ENCODE measurements around the gene SAMD4B.

The SAMD4B gene

GRCh38 chr19:39321832-39322176 lies 20.4 kb upstream of the SAMD4B start:
- no peak for DNase-seq (ENCODE audit: extremely low read depth, insufficient read length)
- Histone ChIP-seq H3K4me3 (replicated peaks; ENCODE audit: low read depth, low read length) (no peak overlapping the region), H3K27me3 (replicated peaks; ENCODE audit: control insufficient read depth, insufficient read depth, low read length) (no peaks in the 10 kb centered on the region), H3K36me3 (ENCODE audit: control insufficient read depth, insufficient read depth, low read length) (no peaks in the 10 kb centered on the region)
- no peak for TF ChIP-seq CTCF (IDR thresholded peaks at IDR 0.05; ENCODE audit: insufficient read depth, low read length, poor library complexity, severe bottlenecking)

GRCh38 chr19:39324242-39324842 lies 17.9 kb upstream of the SAMD4B start:
- Histone ChIP-seq H3K27me3 (replicated peaks; ENCODE audit: control insufficient read depth, insufficient read depth, low read length) (no peaks in the 10 kb centered on the region), H3K4me3 (replicated peaks; ENCODE audit: low read depth, low read length) (no peak overlapping the region)
- no peak for TF ChIP-seq CTCF (IDR thresholded peaks at IDR 0.05; ENCODE audit: insufficient read depth, low read length, poor library complexity, severe bottlenecking)

GRCh38 chr19:39325778-39326665 lies 16.2 kb upstream of the SAMD4B start:
- peaks cover 6% of the 10 kb centered on the region for H3K36me3 ChIP-seq (ENCODE audit: control insufficient read depth, insufficient read depth, low read length)
- DNase-seq (ENCODE audit: extremely low read depth, insufficient read length), result no peak
- H3K27me3 ChIP-seq (replicated peaks; ENCODE audit: control insufficient read depth, insufficient read depth, low read length), result no peaks in the 10 kb centered on the region
- no peak overlapping the region for H3K4me3 ChIP-seq (replicated peaks; ENCODE audit: low read depth, low read length)
- no peak for TF ChIP-seq CTCF (IDR thresholded peaks at IDR 0.05; ENCODE audit: insufficient read depth, low read length, poor library complexity, severe bottlenecking)

More at GRCh38 chr19:39324242-39324842, 17.9 kb upstream of the SAMD4B start:
- no peak for DNase-seq (ENCODE audit: extremely low read depth, insufficient read length)
- H3K36me3 ChIP-seq (ENCODE audit: control insufficient read depth, insufficient read depth, low read length), result peaks cover 4% of the 10 kb centered on the region

- Histone ChIP-seq H3K27me3 (replicated peaks; ENCODE audit: control insufficient read depth, insufficient read depth, low read length) (no peaks in the 10 kb centered on the region), H3K4me3 (replicated peaks; ENCODE audit: low read depth, low read length) (no peak overlapping the region), H3K36me3 (ENCODE audit: control insufficient read depth, insufficient read depth, low read length) (peaks cover 7% of the 10 kb centered on the region)
- DNase-seq (ENCODE audit: extremely low read depth, insufficient read length), result no peak
- TF ChIP-seq CTCF (IDR thresholded peaks at IDR 0.05; ENCODE audit: insufficient read depth, low read length, poor library complexity, severe bottlenecking), result no peak
Observed at GRCh38 chr19:39327363-39328045, 14.7 kb upstream of the SAMD4B start.

- Histone ChIP-seq H3K4me3 (replicated peaks; ENCODE audit: low read depth, low read length) (no peak overlapping the region), H3K27me3 (replicated peaks; ENCODE audit: control insufficient read depth, insufficient read depth, low read length) (no peaks in the 10 kb centered on the region), H3K36me3 (ENCODE audit: control insufficient read depth, insufficient read depth, low read length) (peaks cover 7% of the 10 kb centered on the region)
- peak; percentile 50 for DNase-seq (ENCODE audit: extremely low read depth, insufficient read length)
- TF ChIP-seq CTCF (IDR thresholded peaks at IDR 0.05; ENCODE audit: insufficient read depth, low read length, poor library complexity, severe bottlenecking), result peak; percentile 98
Observed at GRCh38 chr19:39328046-39328705, 14.0 kb upstream of the SAMD4B start.

Data from GM06990 (cell line).